Measurements from ENCODE around the gene MX2.

DNA sequence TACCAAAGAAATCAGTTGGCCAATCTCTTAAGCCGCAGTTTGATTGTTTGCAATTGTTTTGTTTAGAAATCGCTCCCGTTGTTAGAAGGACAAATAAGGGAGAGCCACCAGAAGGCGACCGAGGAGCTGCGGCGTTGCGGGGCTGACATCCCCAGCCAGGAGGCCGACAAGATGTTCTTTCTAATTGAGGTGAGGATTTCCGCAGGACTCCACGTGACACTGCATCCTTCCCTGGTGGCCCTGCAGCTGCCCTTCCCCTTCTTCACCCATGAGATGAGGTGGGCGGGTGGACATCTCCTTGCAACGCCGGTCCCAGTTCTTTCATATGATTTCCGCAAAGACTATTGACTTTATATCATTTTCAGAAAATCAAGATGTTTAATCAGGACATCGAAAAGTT is 37.0 kb downstream of the MX2 start:
- TF ChIP-seq, protein P1, sequence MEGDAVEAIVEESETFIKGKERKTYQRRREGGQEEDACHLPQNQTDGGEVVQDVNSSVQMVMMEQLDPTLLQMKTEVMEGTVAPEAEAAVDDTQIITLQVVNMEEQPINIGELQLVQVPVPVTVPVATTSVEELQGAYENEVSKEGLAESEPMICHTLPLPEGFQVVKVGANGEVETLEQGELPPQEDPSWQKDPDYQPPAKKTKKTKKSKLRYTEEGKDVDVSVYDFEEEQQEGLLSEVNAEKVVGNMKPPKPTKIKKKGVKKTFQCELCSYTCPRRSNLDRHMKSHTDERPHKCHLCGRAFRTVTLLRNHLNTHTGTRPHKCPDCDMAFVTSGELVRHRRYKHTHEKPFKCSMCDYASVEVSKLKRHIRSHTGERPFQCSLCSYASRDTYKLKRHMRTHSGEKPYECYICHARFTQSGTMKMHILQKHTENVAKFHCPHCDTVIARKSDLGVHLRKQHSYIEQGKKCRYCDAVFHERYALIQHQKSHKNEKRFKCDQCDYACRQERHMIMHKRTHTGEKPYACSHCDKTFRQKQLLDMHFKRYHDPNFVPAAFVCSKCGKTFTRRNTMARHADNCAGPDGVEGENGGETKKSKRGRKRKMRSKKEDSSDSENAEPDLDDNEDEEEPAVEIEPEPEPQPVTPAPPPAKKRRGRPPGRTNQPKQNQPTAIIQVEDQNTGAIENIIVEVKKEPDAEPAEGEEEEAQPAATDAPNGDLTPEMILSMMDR (IDR thresholded peaks at IDR 0.05), result no peak
- no peak for TF ChIP-seq EZH2 (IDR thresholded peaks at IDR 0.05; ENCODE audit: borderline replicate concordance, insufficient read depth, low read depth, low read length, poor library complexity, severe bottlenecking)

Measured in B cell (primary cell).